ENCODE results near the gene SFMBT2.
"Not testable (repeated sequence)": the region's sequence is repeated elsewhere in the genome, so short reads cannot be mapped to it uniquely, and the experiment has no call there.

SFMBT2 gene

GRCh38 chr10:7233259-7233991 lies 177.4 kb downstream of the SFMBT2 start:
- H3K36me3 ChIP-seq (ENCODE audit: control insufficient read depth in 1 of 2, insufficient read depth in 2 of 2, low read length in 2 of 2), result no peaks in the 10 kb centered on the region
- no peaks in the 10 kb centered on the region for H3K4me1 ChIP-seq (ENCODE audit: control insufficient read depth in 1 of 2, insufficient read depth in 2 of 2, low read length in 2 of 2)
- no peak overlapping the region for H3K27ac ChIP-seq (ENCODE audit: low read length)
- peaks cover 0 to 5% of the 10 kb centered on the region in 2 donors for H3K9me3 ChIP-seq (ENCODE audit: control insufficient read depth in 1 of 2, low read length in 2 of 2)
- no peak overlapping the region for H3K4me3 ChIP-seq (ENCODE audit: low read depth in 1 of 2, low read length in 2 of 2)
- no peaks in the 10 kb centered on the region for H3K27me3 ChIP-seq (ENCODE audit: low read depth, low read length)

GRCh38 chr10:7231509-7232414 lies 179.1 kb downstream of the SFMBT2 start:
- H3K9me3 ChIP-seq (ENCODE audit: control insufficient read depth in 1 of 2, low read length in 2 of 2), result peaks cover 0 to 3% of the 10 kb centered on the region in 2 donors
- peaks cover 7 to 11% of the 10 kb centered on the region in 2 donors for H3K36me3 ChIP-seq (ENCODE audit: control insufficient read depth in 1 of 2, insufficient read depth in 2 of 2, low read length in 2 of 2)
- H3K27me3 ChIP-seq (ENCODE audit: low read depth, low read length), result no peaks in the 10 kb centered on the region
- H3K27ac ChIP-seq (ENCODE audit: low read length), result no peak overlapping the region
- H3K4me3 ChIP-seq (ENCODE audit: low read depth in 1 of 2, low read length in 2 of 2), result no peak overlapping the region
- no peaks in the 10 kb centered on the region for H3K4me1 ChIP-seq (ENCODE audit: control insufficient read depth in 1 of 2, insufficient read depth in 2 of 2, low read length in 2 of 2)

DNA sequence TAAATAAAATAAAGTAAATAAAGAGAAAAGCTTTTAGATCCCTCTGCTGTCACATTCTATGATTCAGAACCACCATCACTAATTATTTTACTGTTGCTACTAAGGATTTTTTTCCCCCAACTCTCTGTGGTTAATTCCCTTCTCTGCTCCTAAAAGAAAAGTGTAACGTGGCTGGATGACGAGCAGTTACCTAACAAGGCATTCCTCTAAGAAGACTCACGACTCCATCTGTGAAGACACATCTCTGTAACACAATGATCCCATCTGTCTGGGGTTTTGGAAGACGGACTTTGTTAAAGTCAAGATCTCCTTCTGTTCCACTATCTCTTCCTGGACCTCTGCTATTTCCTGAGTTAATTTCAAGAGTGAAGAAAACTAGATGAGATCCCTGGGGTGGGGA lies 179.9 kb downstream of the SFMBT2 start:
- Histone ChIP-seq H3K4me3 (ENCODE audit: low read depth in 1 of 2, low read length in 2 of 2) (no peak overlapping the region), H3K4me1 (ENCODE audit: control insufficient read depth in 1 of 2, insufficient read depth in 2 of 2, low read length in 2 of 2) (no peaks in the 10 kb centered on the region)

GRCh38 chr10:7230036-7230435 lies 180.8 kb downstream of the SFMBT2 start:
- H3K27me3 ChIP-seq (ENCODE audit: low read depth, low read length), result no peaks in the 10 kb centered on the region
- H3K4me1 ChIP-seq (ENCODE audit: control insufficient read depth in 1 of 2, insufficient read depth in 2 of 2, low read length in 2 of 2), result no peaks in the 10 kb centered on the region
- no peak overlapping the region for H3K4me3 ChIP-seq (ENCODE audit: low read depth in 1 of 2, low read length in 2 of 2)
- peaks cover 7 to 18% of the 10 kb centered on the region in 2 donors for H3K36me3 ChIP-seq (ENCODE audit: control insufficient read depth in 1 of 2, insufficient read depth in 2 of 2, low read length in 2 of 2)
- H3K9me3 ChIP-seq (ENCODE audit: control insufficient read depth in 1 of 2, low read length in 2 of 2), result peaks cover 0 to 3% of the 10 kb centered on the region in 2 donors
- H3K27ac ChIP-seq (ENCODE audit: low read length), result no peak overlapping the region

More for the DNA sequence above, 179.9 kb downstream of the SFMBT2 start:
- H3K36me3 ChIP-seq (ENCODE audit: control insufficient read depth in 1 of 2, insufficient read depth in 2 of 2, low read length in 2 of 2), result peaks cover 7 to 13% of the 10 kb centered on the region in 2 donors
- H3K9me3 ChIP-seq (ENCODE audit: control insufficient read depth in 1 of 2, low read length in 2 of 2), result no peaks in the 10 kb centered on the region
- no peak overlapping the region for H3K27ac ChIP-seq (ENCODE audit: low read length)
- H3K27me3 ChIP-seq (ENCODE audit: low read depth, low read length), result no peaks in the 10 kb centered on the region

GRCh38 chr10:7225133-7225532 lies 185.7 kb downstream of the SFMBT2 start:
- no peaks in the 10 kb centered on the region for H3K27me3 ChIP-seq (ENCODE audit: low read depth, low read length)
- H3K9me3 ChIP-seq (ENCODE audit: control insufficient read depth in 1 of 2, low read length in 2 of 2), result peaks cover 0 to 11% of the 10 kb centered on the region in 2 donors
- H3K4me3 ChIP-seq (ENCODE audit: low read depth in 1 of 2, low read length in 2 of 2), result no peak overlapping the region
- H3K4me1 ChIP-seq (ENCODE audit: control insufficient read depth in 1 of 2, insufficient read depth in 2 of 2, low read length in 2 of 2), result no peaks in the 10 kb centered on the region
- H3K36me3 ChIP-seq (ENCODE audit: control insufficient read depth in 1 of 2, insufficient read depth in 2 of 2, low read length in 2 of 2), result peaks cover 7 to 33% of the 10 kb centered on the region in 2 donors
- no peak overlapping the region for H3K27ac ChIP-seq (ENCODE audit: low read length)

- Histone ChIP-seq H3K27ac (ENCODE audit: low read length) (no peak overlapping the region), H3K4me3 (ENCODE audit: low read depth in 1 of 2, low read length in 2 of 2) (no peak overlapping the region), H3K27me3 (ENCODE audit: low read depth, low read length) (no peaks in the 10 kb centered on the region), H3K9me3 (ENCODE audit: control insufficient read depth in 1 of 2, low read length in 2 of 2) (peaks cover 0 to 4% of the 10 kb centered on the region in 2 donors), H3K36me3 (ENCODE audit: control insufficient read depth in 1 of 2, insufficient read depth in 2 of 2, low read length in 2 of 2) (peaks cover 0 to 10% of the 10 kb centered on the region in 2 donors), H3K4me1 (ENCODE audit: control insufficient read depth in 1 of 2, insufficient read depth in 2 of 2, low read length in 2 of 2) (no peaks in the 10 kb centered on the region)
Measured at GRCh38 chr10:7218968-7219367, 191.9 kb downstream of the SFMBT2 start.

- not testable (repeated sequence) for H3K27ac ChIP-seq (ENCODE audit: low read length); H3K36me3 ChIP-seq (ENCODE audit: control insufficient read depth in 1 of 2, insufficient read depth in 2 of 2, low read length in 2 of 2); H3K4me3 ChIP-seq (ENCODE audit: low read depth in 1 of 2, low read length in 2 of 2); H3K27me3 ChIP-seq (ENCODE audit: low read depth, low read length); H3K4me1 ChIP-seq (ENCODE audit: control insufficient read depth in 1 of 2, insufficient read depth in 2 of 2, low read length in 2 of 2); H3K9me3 ChIP-seq (ENCODE audit: control insufficient read depth in 1 of 2, low read length in 2 of 2)
Measured at GRCh38 chr10:7212696-7213095, 198.1 kb downstream of the SFMBT2 start.

GRCh38 chr10:7211857-7212577 lies 198.8 kb downstream of the SFMBT2 start:
- no peaks in the 10 kb centered on the region for H3K9me3 ChIP-seq (ENCODE audit: control insufficient read depth in 1 of 2, low read length in 2 of 2)
- H3K36me3 ChIP-seq (ENCODE audit: control insufficient read depth in 1 of 2, insufficient read depth in 2 of 2, low read length in 2 of 2), result no peaks in the 10 kb centered on the region
- no peaks in the 10 kb centered on the region for H3K4me1 ChIP-seq (ENCODE audit: control insufficient read depth in 1 of 2, insufficient read depth in 2 of 2, low read length in 2 of 2)
- no peak overlapping the region for H3K4me3 ChIP-seq (ENCODE audit: low read depth in 1 of 2, low read length in 2 of 2)
- H3K27me3 ChIP-seq (ENCODE audit: low read depth, low read length), result no peaks in the 10 kb centered on the region
- no peak overlapping the region for H3K27ac ChIP-seq (ENCODE audit: low read length)

DNA sequence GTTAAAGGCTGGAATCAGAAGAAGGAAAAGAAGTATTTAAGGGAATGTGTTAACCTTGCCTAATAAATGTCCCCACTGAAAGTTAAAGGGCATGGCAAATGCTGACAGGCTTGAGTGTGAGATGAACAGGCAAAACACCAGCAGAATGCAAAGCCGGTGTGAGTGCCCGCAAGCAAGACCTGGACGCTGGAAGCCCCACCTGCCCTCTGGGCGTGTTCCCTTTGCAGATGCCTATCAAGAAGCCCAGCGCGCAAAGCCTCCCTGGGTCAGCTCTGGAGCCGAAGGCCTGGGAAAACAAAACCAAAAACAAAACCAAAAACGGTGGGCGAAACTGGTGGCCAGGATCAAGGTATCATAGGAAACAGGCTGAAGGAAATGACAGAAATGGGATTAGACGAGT lies 200.3 kb downstream of the SFMBT2 start:
- Histone ChIP-seq H3K27me3 (ENCODE audit: low read depth, low read length) (no peaks in the 10 kb centered on the region), H3K4me1 (ENCODE audit: control insufficient read depth in 1 of 2, insufficient read depth in 2 of 2, low read length in 2 of 2) (peaks cover 0 to 2% of the 10 kb centered on the region in 2 donors), H3K36me3 (ENCODE audit: control insufficient read depth in 1 of 2, insufficient read depth in 2 of 2, low read length in 2 of 2) (no peaks in the 10 kb centered on the region), H3K4me3 (ENCODE audit: low read depth in 1 of 2, low read length in 2 of 2) (no peak overlapping the region), H3K27ac (ENCODE audit: low read length) (no peak overlapping the region), H3K9me3 (ENCODE audit: control insufficient read depth in 1 of 2, low read length in 2 of 2) (no peaks in the 10 kb centered on the region)

GRCh38 chr10:7209458-7209857 lies 201.4 kb downstream of the SFMBT2 start:
- Histone ChIP-seq H3K27ac (ENCODE audit: low read length) (no peak overlapping the region), H3K4me1 (ENCODE audit: control insufficient read depth in 1 of 2, insufficient read depth in 2 of 2, low read length in 2 of 2) (peaks cover 0 to 3% of the 10 kb centered on the region in 2 donors), H3K27me3 (ENCODE audit: low read depth, low read length) (no peaks in the 10 kb centered on the region), H3K9me3 (ENCODE audit: control insufficient read depth in 1 of 2, low read length in 2 of 2) (no peaks in the 10 kb centered on the region), H3K4me3 (ENCODE audit: low read depth in 1 of 2, low read length in 2 of 2) (no peak overlapping the region), H3K36me3 (ENCODE audit: control insufficient read depth in 1 of 2, insufficient read depth in 2 of 2, low read length in 2 of 2) (no peaks in the 10 kb centered on the region)

Data from muscle layer of duodenum (tissue), 2 donors.